ENCODE data around the gene EML2.

GRCh38 chr19:45641274-45642105 lies 2.3 kb upstream of the EML2 start:
- no peak for TF ChIP-seq CTCF (IDR thresholded peaks at IDR 0.05)
- TF ChIP-seq ZFX (IDR thresholded peaks at IDR 0.05; ENCODE audit: borderline replicate concordance), result no peak

All from 22Rv1 (cell line).